Hepatocyte (in vitro differentiated cells): ENCODE data around the gene PRPSAP1. TPM values are rescaled to one million over a fixed set of nuclear protein-coding genes. Genes with fewer than 3 reads are reported as not detected.

ENCODE experiments used
- DNase-seq: peaks from one replicate; pipeline ENCODE4 v3.0.0-alpha.2; 2016; ENCODE audit warnings: low spot score
- H2AFZ ChIP-seq: fragments of 200-600 bp; sonication (generic); 2 replicates; pipeline ENCODE4 v1.6.0; 2016; ENCODE audit warnings: antibody characterized with exemption, mild to moderate bottlenecking
- H3K27ac ChIP-seq: fragments of 200-600 bp; sonication (generic); 2 replicates; pipeline ENCODE4 v1.5.1; 2016; ENCODE audit warnings: mild to moderate bottlenecking
- H3K27me3 ChIP-seq: fragments of 200-600 bp; sonication (generic); 2 replicates; pipeline ENCODE4 v1.6.1; 2016
- H3K36me3 ChIP-seq: fragments of 200-600 bp; sonication (generic); replicated peaks from 2 replicates; pipeline ENCODE4 v1.5.1; 2016; ENCODE audit warnings: low read depth; ENCODE audit not compliant: insufficient read depth
- H3K4me1 ChIP-seq: fragments of 200-600 bp; sonication (generic); 2 replicates; pipeline ENCODE4 v1.5.1; 2016; ENCODE audit warnings: mild to moderate bottlenecking, moderate library complexity; ENCODE audit not compliant: insufficient read depth
- H3K4me2 ChIP-seq: fragments of 200-600 bp; sonication (generic); 2 replicates; pipeline ENCODE4 v1.6.0; 2016
- H3K4me3 ChIP-seq: fragments of 200-600 bp; sonication (generic); 2 replicates; pipeline ENCODE4 v1.5.1; 2016; ENCODE audit warnings: mild to moderate bottlenecking
- H3K79me2 ChIP-seq: fragments of 200-600 bp; sonication (generic); 2 replicates; pipeline ENCODE4 v1.6.0; 2017; ENCODE audit warnings: mild to moderate bottlenecking
- H3K9me2 ChIP-seq: fragments of 200-600 bp; sonication (generic); replicated peaks from 2 replicates; pipeline ENCODE4 v1.6.0; 2017; ENCODE audit warnings: mild to moderate bottlenecking; ENCODE audit not compliant: insufficient read depth
- H3K9me3 ChIP-seq: fragments of 200-600 bp; sonication (generic); 2 replicates; pipeline ENCODE4 v1.5.1; 2016; ENCODE audit warnings: low read depth, mild to moderate bottlenecking
- H4K20me1 ChIP-seq: fragments of 200-600 bp; sonication (generic); 2 replicates; pipeline ENCODE4 v1.6.0; 2016; ENCODE audit warnings: mild to moderate bottlenecking; ENCODE audit not compliant: insufficient read depth, poor library complexity, severe bottlenecking
- CTCF ChIP-seq: fragments of 200-600 bp; sonication (generic); IDR thresholded peaks from 2 replicates; pipeline ENCODE4 v1.5.1; 2016; ENCODE audit warnings: antibody characterized with exemption, mild to moderate bottlenecking; ENCODE audit not compliant: poor library complexity
- EZH2 ChIP-seq: fragments of 200-600 bp; sonication (generic); IDR thresholded peaks from 2 replicates; pipeline ENCODE4 v1.6.1; 2016; ENCODE audit warnings: antibody characterized with exemption, mild to moderate bottlenecking, borderline replicate concordance
- EZH2phosphoT487 ChIP-seq: fragments of 200-600 bp; sonication (generic); IDR thresholded peaks from one replicate; pipeline ENCODE4 v1.6.1; 2018; ENCODE audit warnings: antibody characterized with exemption, mild to moderate bottlenecking, low read depth, moderate library complexity; ENCODE audit not compliant: unreplicated experiment, severe bottlenecking
- WGBS: methylation state at CpG from one replicate; pipeline ENCODE4 v1.1.6; 2016; ENCODE audit warnings: low lambda C conversion rate; ENCODE audit errors: missing lambda C conversion rate; 5-methylcytosine and 5-hydroxymethylcytosine counted together
- polyA plus RNA-seq: library from polyadenylated mRNA; unstranded; fragments of >200 nt; fragmentation: Nextera tagmentation; extraction: Ambion mirVana; gene quantifications from 2 replicates; pipeline ENCODE4 v1.2.1, GENCODE V29; 2016
- total RNA-seq: library from RNA; depleted of rRNA; stranded (reverse); fragments of >200 nt; gene quantifications from 2 replicates; pipeline ENCODE4 v1.2.3, GENCODE V29; 2014

PRPSAP1 gene
- 42.1 and 61.8 TPM in 2 replicates for total RNA-seq
- polyA plus RNA-seq, result 42.3 and 62.3 TPM in 2 replicates

DNA sequence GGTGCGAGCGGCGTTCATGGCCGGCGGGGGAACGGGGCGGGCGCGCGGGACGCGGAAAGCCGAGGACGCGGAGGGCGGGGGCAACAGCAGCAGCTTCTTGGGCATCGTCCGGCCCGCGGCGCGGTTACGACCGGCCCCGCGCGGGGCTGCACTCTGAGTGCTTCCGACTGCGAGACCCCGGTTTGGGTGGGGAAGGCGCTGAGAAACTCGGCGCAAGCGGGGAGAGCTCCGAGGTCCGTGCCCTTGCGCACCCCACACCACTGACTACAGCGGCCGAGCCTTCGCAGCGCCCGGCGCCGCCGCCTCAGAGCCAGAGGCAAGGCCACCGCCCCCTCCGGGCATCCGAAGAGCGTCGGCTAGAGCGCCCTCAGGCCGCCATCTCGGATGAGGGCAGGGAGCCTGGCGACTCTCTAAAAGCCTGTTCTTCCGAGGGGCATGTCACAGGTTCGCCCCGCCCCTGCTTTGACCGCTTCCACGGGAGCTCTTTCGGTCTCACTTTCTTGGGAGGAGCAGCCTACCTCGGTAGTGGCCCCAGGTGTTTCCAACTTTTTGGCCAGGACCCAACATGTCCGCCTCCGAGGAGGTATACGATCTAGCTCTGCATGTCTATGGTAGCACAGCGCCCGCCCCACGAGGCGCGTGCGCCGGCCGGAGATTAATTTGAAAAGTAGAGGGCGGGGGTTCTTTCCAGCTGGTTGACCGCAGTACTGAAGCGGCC, at the start of gene PRPSAP1:
TSS of gene PRPSAP1 (minus strand) at position 318 of the 718 bp plus-strand sequence. CDS start at position 105, 213 bp downstream.
- H3K27me3 ChIP-seq, result no peaks in the 10 kb centered on the region
- WGBS, result 1% methylated on average over 59 of the region's 75 CpGs
- H3K79me2 ChIP-seq, result peaks cover 41% of the 10 kb centered on the region
- peak; percentile 95 for DNase-seq
- H3K36me3 ChIP-seq, result no peaks in the 10 kb centered on the region
- no peaks in the 10 kb centered on the region for H3K9me2 ChIP-seq
- no peaks in the 10 kb centered on the region for H3K9me3 ChIP-seq
- TF ChIP-seq EZH2phosphoT487 (no peak), EZH2 (no peak), CTCF (no peak)
- H4K20me1 ChIP-seq, result no peaks in the 10 kb centered on the region
- peak within 1 kb of the TSS; percentile 99 for H3K4me2 ChIP-seq
- H2AFZ ChIP-seq, result peak within 1 kb of the TSS; percentile 90
- peak within 1 kb of the TSS; percentile 67 for H3K4me3 ChIP-seq
- H3K27ac ChIP-seq, result peak within 1 kb of the TSS; percentile 98
- H3K4me1 ChIP-seq, result peaks cover 6% of the 10 kb centered on the region

- no peak overlapping the region for H2AFZ ChIP-seq
- H3K4me3 ChIP-seq, result no peak overlapping the region
- WGBS, result 97% methylated on average over 5 of the region's 5 CpGs
- DNase-seq, result no peak
- H3K36me3 ChIP-seq, result no peaks in the 10 kb centered on the region
- no peaks in the 10 kb centered on the region for H3K9me2 ChIP-seq
- H4K20me1 ChIP-seq, result no peaks in the 10 kb centered on the region
- H3K4me1 ChIP-seq, result no peaks in the 10 kb centered on the region
- no peak overlapping the region for H3K27ac ChIP-seq
- no peaks in the 10 kb centered on the region for H3K27me3 ChIP-seq
- no peak for TF ChIP-seq CTCF
- TF ChIP-seq EZH2phosphoT487, result no peak
- TF ChIP-seq EZH2, result no peak
- H3K4me2 ChIP-seq, result no peak overlapping the region
- H3K9me3 ChIP-seq, result no peaks in the 10 kb centered on the region
- H3K79me2 ChIP-seq, result no peaks in the 10 kb centered on the region
Measured at GRCh38 chr17:76402711-76403110, 49.0 kb upstream of the PRPSAP1 start.

DNA sequence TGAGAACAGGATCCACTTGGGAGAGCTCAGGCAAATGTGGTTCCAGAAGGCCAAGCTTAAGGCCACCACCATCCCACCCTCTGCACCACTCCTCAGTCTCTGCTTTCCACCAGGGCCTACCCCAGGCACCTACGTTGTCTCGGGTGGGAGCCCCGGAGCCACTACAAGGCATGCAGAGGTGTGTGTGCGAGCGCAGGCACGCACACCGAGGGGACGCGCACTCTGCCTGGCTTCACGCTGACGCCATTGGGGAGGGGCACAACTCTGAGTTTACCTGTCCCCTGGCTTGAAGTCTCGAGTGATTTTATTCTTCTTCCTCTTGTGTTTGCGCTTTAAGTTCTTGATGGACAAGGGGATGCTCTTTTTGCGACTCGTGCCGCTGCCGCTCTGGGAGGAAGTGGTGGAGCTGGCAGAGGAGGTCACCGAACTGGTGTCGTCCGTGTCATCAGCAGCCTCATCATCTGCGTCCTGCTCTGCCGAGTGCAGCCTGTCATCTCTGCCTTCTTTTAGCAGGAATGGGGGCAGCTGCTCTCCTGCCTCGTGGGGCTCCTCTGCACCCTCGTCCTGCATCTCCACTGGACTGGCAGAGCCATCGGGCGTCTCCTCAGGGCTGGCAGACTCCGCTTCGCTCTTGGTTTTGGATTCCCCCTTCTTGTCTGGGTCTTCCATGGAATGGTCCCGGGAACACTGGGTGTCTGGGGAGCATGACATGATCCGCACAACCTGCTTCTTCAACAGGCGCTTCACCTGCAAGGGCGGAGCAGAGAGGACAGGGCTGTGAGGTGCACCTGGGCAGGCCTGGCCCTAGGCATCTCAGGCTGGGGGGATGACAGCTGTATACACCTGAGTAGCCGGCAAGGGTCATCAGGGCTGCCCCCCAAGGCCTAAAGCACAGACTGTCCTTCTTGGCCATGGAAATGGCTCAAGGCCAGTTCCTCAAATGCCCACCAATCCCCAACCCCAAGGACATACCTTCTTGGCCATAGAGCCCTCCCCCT, 45.8 kb upstream of the PRPSAP1 start:
- Histone ChIP-seq H3K79me2 (no peaks in the 10 kb centered on the region), H3K4me2 (no peak overlapping the region), H3K4me1 (no peaks in the 10 kb centered on the region), H3K4me3 (no peak overlapping the region), H3K27ac (no peak overlapping the region), H3K36me3 (no peaks in the 10 kb centered on the region), H2AFZ (no peak overlapping the region), H3K27me3 (no peaks in the 10 kb centered on the region), H3K9me3 (no peaks in the 10 kb centered on the region), H4K20me1 (no peaks in the 10 kb centered on the region), H3K9me2 (no peaks in the 10 kb centered on the region)
- TF ChIP-seq EZH2phosphoT487 (no peak), EZH2 (no peak), CTCF (no peak)
- 96% methylated on average over 33 of the region's 33 CpGs for WGBS
- DNase-seq, result no peak
